Measurements from ENCODE around the gene GARIN5A. TPM values are rescaled to one million over a fixed set of nuclear protein-coding genes. Genes with fewer than 3 reads are reported as not detected.

The GARIN5A gene
- total RNA-seq, 1 donor from 2014 or later: 11.5 TPM

DNA sequence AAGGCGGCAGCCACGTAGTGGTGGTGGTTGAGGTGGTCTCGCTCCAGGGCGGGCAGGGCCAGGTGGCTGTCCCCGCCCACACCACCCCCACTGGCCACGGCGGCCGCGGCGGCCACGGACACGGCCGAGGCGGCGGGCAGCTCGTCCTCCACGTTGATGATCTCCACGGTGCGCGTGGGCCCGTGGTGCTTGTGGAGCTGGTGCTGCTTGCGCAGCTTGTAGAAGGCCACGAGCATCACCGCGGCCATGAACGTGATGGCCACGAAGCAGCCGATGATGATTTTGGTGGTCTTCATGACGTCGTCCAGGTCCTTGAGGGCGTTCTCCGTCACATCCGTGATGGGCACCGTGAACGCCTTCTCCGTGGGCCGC, 41.0 kb upstream of the GARIN5A start:
- DNase-seq (ENCODE audit: low spot score in 2 of 2, unreplicated experiment in 2 of 2): no peak
- no peaks in the 10 kb centered on the region for H3K27me3 Mint-ChIP-seq (ENCODE audit: low read depth)
- H3K4me1 Mint-ChIP-seq: no peaks in the 10 kb centered on the region
- TF ChIP-seq CTCF (IDR thresholded peaks at IDR 0.05; ENCODE audit: unreplicated experiment): no peak
- H3K36me3 Mint-ChIP-seq: no peaks in the 10 kb centered on the region
- H3K4me3 Mint-ChIP-seq: no peak overlapping the region
- no peaks in the 10 kb centered on the region for H3K9me3 Mint-ChIP-seq
- no peak overlapping the region for H3K27ac Mint-ChIP-seq

- TF ChIP-seq CTCF (IDR thresholded peaks at IDR 0.05; ENCODE audit: unreplicated experiment): no peak
- H3K27me3 Mint-ChIP-seq (ENCODE audit: low read depth): no peaks in the 10 kb centered on the region
- H3K27ac Mint-ChIP-seq: no peak overlapping the region
- no peak for DNase-seq (ENCODE audit: low spot score in 2 of 2, unreplicated experiment in 2 of 2)
- no peaks in the 10 kb centered on the region for H3K36me3 Mint-ChIP-seq
- H3K9me3 Mint-ChIP-seq: no peaks in the 10 kb centered on the region
- no peak overlapping the region for H3K4me3 Mint-ChIP-seq
- H3K4me1 Mint-ChIP-seq: no peaks in the 10 kb centered on the region
Observed at GRCh38 chr19:50516964-50517703, 40.5 kb upstream of the GARIN5A start.

GRCh38 chr19:50516456-50516855, 39.8 kb upstream of the GARIN5A start:
- no peak overlapping the region for H3K4me3 Mint-ChIP-seq
- no peak for DNase-seq (ENCODE audit: low spot score in 2 of 2, unreplicated experiment in 2 of 2)
- H3K27ac Mint-ChIP-seq: no peak overlapping the region
- peaks cover 4% of the 10 kb centered on the region for H3K4me1 Mint-ChIP-seq
- H3K27me3 Mint-ChIP-seq (ENCODE audit: low read depth): no peaks in the 10 kb centered on the region
- TF ChIP-seq CTCF (IDR thresholded peaks at IDR 0.05; ENCODE audit: unreplicated experiment): no peak
- H3K9me3 Mint-ChIP-seq: no peaks in the 10 kb centered on the region
- no peaks in the 10 kb centered on the region for H3K36me3 Mint-ChIP-seq

DNA sequence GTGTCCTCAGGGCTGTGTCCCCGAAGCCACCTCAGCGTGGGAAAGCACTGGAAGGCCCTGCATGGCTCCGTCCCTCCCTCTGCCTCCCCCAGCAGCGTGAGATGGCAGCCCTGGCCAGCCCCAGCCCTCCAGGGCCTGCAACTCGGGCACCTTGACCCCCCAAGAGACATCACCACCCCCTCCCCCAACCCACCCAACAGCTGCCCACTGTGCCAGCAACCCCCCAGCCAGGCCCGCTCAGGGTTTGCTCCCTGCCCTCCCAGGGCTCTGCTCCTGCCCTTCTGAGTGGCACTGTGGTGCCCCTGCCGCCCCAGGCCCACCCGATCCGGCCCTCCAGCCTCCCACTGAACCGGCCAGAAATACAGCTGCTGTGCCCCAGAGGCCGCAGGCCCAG, 38.5 kb upstream of the GARIN5A start:
- H3K27me3 Mint-ChIP-seq (ENCODE audit: low read depth): no peaks in the 10 kb centered on the region
- H3K9me3 Mint-ChIP-seq: no peaks in the 10 kb centered on the region
- peaks cover 10% of the 10 kb centered on the region for H3K4me1 Mint-ChIP-seq
- H3K4me3 Mint-ChIP-seq: no peak overlapping the region
- TF ChIP-seq CTCF (IDR thresholded peaks at IDR 0.05; ENCODE audit: unreplicated experiment): no peak
- H3K27ac Mint-ChIP-seq: no peak overlapping the region
- H3K36me3 Mint-ChIP-seq: no peaks in the 10 kb centered on the region
- no peak for DNase-seq (ENCODE audit: low spot score in 2 of 2, unreplicated experiment in 2 of 2)

DNA sequence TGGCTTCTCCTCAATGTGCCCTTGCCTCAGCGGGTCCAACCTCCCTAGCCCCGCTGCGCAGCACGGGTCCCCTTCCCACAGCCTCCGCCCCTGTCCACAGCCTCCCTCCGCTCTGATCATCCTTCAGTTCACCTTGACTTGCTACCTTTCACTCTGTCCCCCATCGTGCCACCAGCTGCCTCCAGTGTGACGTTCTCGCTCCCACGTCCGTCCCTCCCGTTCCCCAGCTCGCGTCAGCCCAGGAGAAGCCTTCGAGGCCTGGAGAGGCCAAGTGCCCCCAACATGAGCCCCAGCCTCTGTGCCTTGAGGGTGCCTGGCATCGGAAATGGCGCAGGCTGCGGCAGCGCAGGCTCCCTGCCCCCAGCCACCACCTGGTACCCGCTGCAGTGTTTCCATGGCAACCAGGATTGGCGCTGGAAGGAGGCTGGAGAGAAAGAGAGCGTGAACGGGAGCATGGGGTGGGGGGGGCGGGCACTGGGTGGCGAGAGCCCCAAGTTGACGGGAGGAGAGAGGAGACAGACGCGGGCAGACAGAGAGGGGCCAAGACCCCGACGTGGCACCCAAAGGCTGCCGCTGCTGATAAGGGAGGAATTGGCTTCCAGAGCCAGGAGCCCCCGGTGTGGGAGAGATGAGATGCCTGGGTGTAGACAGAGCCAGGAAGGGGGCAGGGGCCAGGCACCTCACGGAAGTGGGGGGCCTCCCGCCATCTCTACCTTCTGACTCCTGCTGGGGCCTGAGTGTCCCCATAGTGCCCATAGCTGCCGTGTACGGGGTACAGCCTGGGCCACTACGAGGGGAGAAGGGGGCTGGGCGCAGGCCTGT, 37.9 kb upstream of the GARIN5A start:
- H3K4me3 Mint-ChIP-seq: no peak overlapping the region
- peaks cover 10% of the 10 kb centered on the region for H3K4me1 Mint-ChIP-seq
- H3K9me3 Mint-ChIP-seq: no peaks in the 10 kb centered on the region
- no peak for TF ChIP-seq CTCF (IDR thresholded peaks at IDR 0.05; ENCODE audit: unreplicated experiment)
- H3K27me3 Mint-ChIP-seq (ENCODE audit: low read depth): no peaks in the 10 kb centered on the region
- no peaks in the 10 kb centered on the region for H3K36me3 Mint-ChIP-seq
- H3K27ac Mint-ChIP-seq: no peak overlapping the region
- no peak for DNase-seq (ENCODE audit: low spot score in 2 of 2, unreplicated experiment in 2 of 2)

All from mesothelial cell of epicardium (in vitro differentiated cells).